ENCODE results near the gene RENBP. TPM values are rescaled to one million over a fixed set of nuclear protein-coding genes. Genes with fewer than 3 reads are reported as not detected.

The RENBP gene
- total and polyA plus RNA-seq, 2 of the 13 experiments (the other 11 are each of a cell fraction or from before 2014, with no cell fraction given) = 1.4 to 2.6 TPM

- Histone ChIP-seq H3K4me2 (ENCODE audit: low read depth, low read length) (no peak overlapping the region), H3K4me3 (replicated peaks in 1 of 3; ENCODE audit: insufficient read depth in 1 of 3, low read depth in 2 of 3, low read length in 3 of 3) (no peak overlapping the region), H3K36me3 (replicated peaks in 1 of 2; ENCODE audit: control insufficient read depth in 1 of 2, insufficient read depth in 2 of 2, low read length in 2 of 2) (peaks cover 1 to 8% of the 10 kb centered on the region in 2 experiments; a peak in 1 of 5 replicates), H4K20me1 (ENCODE audit: insufficient read depth, low read length) (no peaks in the 10 kb centered on the region), H3K27ac (ENCODE audit: extremely low read length, insufficient read depth, low read length) (no peak overlapping the region), H3K9ac (ENCODE audit: insufficient read depth, low read depth, low read length) (no peak overlapping the region), H3K9me3 (ENCODE audit: low read length) (no peaks in the 10 kb centered on the region), H3K4me1 (ENCODE audit: insufficient read depth, low read length) (peaks cover 38% of the 10 kb centered on the region), H2AFZ (ENCODE audit: low read length) (no peak overlapping the region), H3K27me3 (ENCODE audit: control insufficient read depth in 1 of 2, insufficient read depth in 2 of 2, low read length in 2 of 2) (no peaks in the 10 kb centered on the region), H3K79me2 (ENCODE audit: insufficient read depth, low read length) (peaks cover 9% of the 10 kb centered on the region)
- ATAC-seq = no peak
- 80% methylated on average over 1 of the region's 10 CpGs for WGBS (ENCODE audit: low lambda C conversion rate)
- POLR2A ChIA-PET = interaction anchor here (4.2 kb wide), 1 partner anchor 17 kb away, joined by 82 read pairs; the partner anchor contains the start of gene RENBP
- in situ Hi-C loops (cut with HindIII; ENCODE audit: extremely low pct_ligation_motif_present, low pct_unique_long_range_greater_than_20kb) (no loop called here), intact Hi-C loops (cut with micrococcal nuclease; ENCODE audit: unreplicated experiment) (no loop called here)
- TF ChIP-seq RFX5 (IDR thresholded peaks at IDR 0.05; ENCODE audit: low read depth, low read length) (no peak), RBFOX2 (IDR thresholded peaks at IDR 0.05; ENCODE audit: low read depth, low read length) (no peak)
- DNase-seq (ENCODE audit: low spot score) = no peak
- no TSS peak for BruUV-seq (replicated peaks)
- FAIRE-seq = no peak
- CTCF ChIA-PET (ENCODE audit: low intra/inter-chr PET ratio, low total read pairs) = no interaction called here
These were observed 14.9 kb downstream of the RENBP start for GRCh38 chrX:153929576-153929975.

GRCh38 chrX:153928846-153929245 is 15.6 kb downstream of the RENBP start:
- Histone ChIP-seq H3K9ac (ENCODE audit: insufficient read depth, low read depth, low read length) (no peak overlapping the region; the same call in 1 of the 2 replicates), H3K4me1 (ENCODE audit: insufficient read depth, low read length) (peaks cover 45% of the 10 kb centered on the region), H3K79me2 (ENCODE audit: insufficient read depth, low read length) (peaks cover 3% of the 10 kb centered on the region), H3K27me3 (ENCODE audit: control insufficient read depth in 1 of 2, insufficient read depth in 2 of 2, low read length in 2 of 2) (no peaks in the 10 kb centered on the region), H3K4me2 (ENCODE audit: low read depth, low read length) (peak overlapping the region; percentile 27), H3K4me3 (replicated peaks in 1 of 3; ENCODE audit: insufficient read depth in 1 of 3, low read depth in 2 of 3, low read length in 3 of 3) (no peak overlapping the region; a peak in 1 of 6 replicates), H3K9me3 (ENCODE audit: low read length) (no peaks in the 10 kb centered on the region), H3K36me3 (replicated peaks in 1 of 2; ENCODE audit: control insufficient read depth in 1 of 2, insufficient read depth in 2 of 2, low read length in 2 of 2) (peaks cover 1 to 8% of the 10 kb centered on the region in 2 experiments; a peak in 1 of 5 replicates), H2AFZ (ENCODE audit: low read length) (no peak overlapping the region), H4K20me1 (ENCODE audit: insufficient read depth, low read length) (no peaks in the 10 kb centered on the region), H3K27ac (ENCODE audit: extremely low read length, insufficient read depth, low read length) (no peak overlapping the region)
- in situ Hi-C loops (cut with HindIII; ENCODE audit: extremely low pct_ligation_motif_present, low pct_unique_long_range_greater_than_20kb) (no loop called here), intact Hi-C loops (cut with micrococcal nuclease; ENCODE audit: unreplicated experiment) (no loop called here)
- no TSS peak for BruUV-seq (replicated peaks)
- DNase-seq (ENCODE audit: low spot score) (no peak), FAIRE-seq (no peak), ATAC-seq (no peak)
- WGBS (ENCODE audit: low lambda C conversion rate) = 64% methylated on average over 3 of the region's 9 CpGs
- no peak for TF ChIP-seq ARID3A (IDR thresholded peaks at IDR 0.05; ENCODE audit: low read depth, low read length)
- no peak for TF ChIP-seq TGIF2 (CRISPR knock-in tag; IDR thresholded peaks at IDR 0.05)
- no peak for TF ChIP-seq ZKSCAN5 (CRISPR knock-in tag; IDR thresholded peaks at IDR 0.05)
- no peak for TF ChIP-seq ZKSCAN1 (IDR thresholded peaks at IDR 0.05; ENCODE audit: low read length)
- TF ChIP-seq ZNF562 (CRISPR knock-in tag; IDR thresholded peaks at IDR 0.05; ENCODE audit: borderline replicate concordance) = no peak
- no peak for TF ChIP-seq ZHX1 (CRISPR knock-in tag; IDR thresholded peaks at IDR 0.05; ENCODE audit: low read depth)
- no peak for TF ChIP-seq ZNF552 (CRISPR knock-in tag; IDR thresholded peaks at IDR 0.05; ENCODE audit: borderline replicate concordance)
- TF ChIP-seq ZNF230 (CRISPR knock-in tag; IDR thresholded peaks at IDR 0.05) = no peak
- no peak for TF ChIP-seq NR2F1 (CRISPR knock-in tag; IDR thresholded peaks at IDR 0.05)
- no peak for TF ChIP-seq JUN (CRISPR knock-in tag; IDR thresholded peaks at IDR 0.05)
- TF ChIP-seq DRAP1 (CRISPR knock-in tag; IDR thresholded peaks at IDR 0.05) = no peak
- TF ChIP-seq MAFF (IDR thresholded peaks at IDR 0.05; ENCODE audit: low read depth, low read length) = no peak
- ChIA-PET CTCF (ENCODE audit: low intra/inter-chr PET ratio, low total read pairs) (no interaction called here), POLR2A (interaction anchor here (0.6 to 4.2 kb wide), 11 partner anchors 11 to 301 kb away, joined by 3 to 82 read pairs (median 4); partner anchors contain the start of genes HCFC1, IDH3G, IRAK1 and RENBP)

Data from HepG2 (cell line).